GM21619 (cell line): ENCODE data around the gene GLIS1.

Experiments
- ATAC-seq: cut with Tn5 transposase; IDR thresholded peaks from one replicate; pipeline ENCODE4 v1.9.1; 2021; ENCODE audit not compliant: unreplicated experiment

GLIS1 gene

GRCh38 chr1:53695116-53695515, 43.8 kb downstream of the GLIS1 start:
- no peak for ATAC-seq

- ATAC-seq, result no peak
Measured at GRCh38 chr1:53694718-53695091, 44.3 kb downstream of the GLIS1 start.

GRCh38 chr1:53693773-53694717, 44.9 kb downstream of the GLIS1 start:
- no peak for ATAC-seq

DNA sequence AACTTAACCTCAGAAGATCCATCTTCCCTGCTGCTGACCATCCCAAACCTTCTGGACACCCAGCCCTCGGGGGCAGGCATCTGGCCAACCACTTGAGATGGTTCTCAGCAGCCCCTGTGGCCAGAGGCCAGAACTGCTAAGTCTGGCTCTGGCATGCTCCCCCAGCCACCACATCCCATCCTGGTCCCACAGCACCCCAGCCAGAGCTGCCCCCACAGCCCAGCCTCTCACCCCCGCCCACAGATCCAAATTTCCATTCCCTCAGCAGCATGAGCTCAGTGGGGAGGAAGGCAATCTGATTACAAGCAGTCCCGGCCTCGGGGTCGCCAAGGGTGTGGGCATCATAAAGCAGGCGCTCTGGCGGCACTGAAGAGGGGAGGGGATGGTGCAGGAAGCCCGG, 45.6 kb downstream of the GLIS1 start:
- no peak for ATAC-seq

DNA sequence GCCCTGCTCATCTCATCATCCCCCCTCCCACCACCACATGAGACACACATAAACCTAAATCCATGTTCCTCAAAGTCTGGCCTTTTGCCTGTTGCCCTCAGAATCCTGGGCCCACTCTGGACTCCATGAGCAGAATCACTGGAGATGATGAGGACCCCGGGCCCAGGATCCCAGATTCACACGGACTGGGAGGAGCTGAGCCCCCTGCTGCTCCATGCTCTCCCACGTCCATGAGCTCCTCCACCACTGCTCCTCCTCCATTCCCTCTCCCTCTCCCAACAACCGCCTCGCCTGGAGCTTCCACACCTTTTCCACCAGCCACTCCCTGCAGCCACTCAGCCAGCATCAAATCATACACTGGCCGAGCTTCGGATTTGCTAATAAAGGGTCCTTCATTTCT, 47.6 kb downstream of the GLIS1 start:
- ATAC-seq, result no peak

- no peak for ATAC-seq
Measured at GRCh38 chr1:53690411-53690810, 48.6 kb downstream of the GLIS1 start.

- no peak for ATAC-seq
Measured at GRCh38 chr1:53689736-53690326, 49.1 kb downstream of the GLIS1 start.

- no peak for ATAC-seq
Measured at GRCh38 chr1:53689223-53689622, 49.7 kb downstream of the GLIS1 start.

DNA sequence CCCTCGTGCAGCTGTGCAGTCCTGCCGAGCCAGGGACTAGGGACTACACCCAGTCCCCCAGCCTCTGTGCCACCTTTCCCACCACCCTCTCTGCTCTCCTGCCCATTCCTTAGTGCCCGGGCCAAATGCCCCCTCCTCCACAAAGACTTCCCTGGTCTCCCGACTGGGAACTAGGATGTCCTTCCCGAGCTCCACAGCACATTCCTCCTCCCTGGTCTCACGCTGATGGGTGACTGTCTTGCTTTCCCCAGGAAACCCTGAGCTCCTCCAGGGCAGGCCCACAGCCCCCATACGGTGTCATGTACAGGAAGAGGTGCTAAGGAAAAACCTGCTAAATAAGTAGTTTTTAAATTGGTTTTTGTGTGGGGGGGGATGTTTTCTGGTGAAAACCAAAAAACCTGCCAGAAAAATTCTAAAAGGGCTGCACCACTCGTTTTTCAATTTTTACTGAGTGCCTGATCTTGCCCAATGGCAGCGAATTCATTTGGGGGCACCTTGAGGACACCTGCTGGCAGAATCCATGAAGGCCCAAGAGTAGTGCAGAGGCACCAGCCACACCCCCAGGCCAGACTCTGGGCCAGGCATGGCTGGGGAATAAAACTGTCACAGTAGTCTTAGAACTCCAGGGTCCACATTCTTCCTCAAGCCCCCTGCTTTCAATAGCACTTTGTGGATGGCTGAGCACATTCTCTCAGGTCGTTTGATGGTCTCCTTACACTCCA, 50.4 kb downstream of the GLIS1 start:
- no peak for ATAC-seq

DNA sequence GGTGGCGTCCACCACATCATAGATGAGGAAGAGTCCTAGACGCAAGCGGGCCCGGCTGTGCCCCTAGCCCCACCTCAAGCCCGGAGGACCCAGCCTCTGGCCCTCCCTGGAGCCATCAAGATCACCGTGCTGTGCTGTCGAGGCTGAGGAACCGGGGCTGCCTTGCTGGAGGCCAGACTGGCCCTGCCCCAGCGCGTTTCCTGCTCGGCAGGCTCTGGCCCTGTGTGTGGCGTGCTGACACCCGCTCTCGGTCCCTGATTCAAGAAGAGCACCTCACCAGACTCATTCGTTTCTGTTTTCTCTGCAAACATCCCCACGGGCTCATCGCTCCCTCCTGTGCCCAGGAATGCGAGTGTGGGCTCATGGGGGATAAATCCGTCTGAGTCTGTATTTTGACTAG, 51.1 kb downstream of the GLIS1 start:
- ATAC-seq, result no peak

GRCh38 chr1:53687426-53687825, 51.5 kb downstream of the GLIS1 start:
- no peak for ATAC-seq

- no peak for ATAC-seq
Measured at GRCh38 chr1:53686965-53687267, 52.0 kb downstream of the GLIS1 start.

DNA sequence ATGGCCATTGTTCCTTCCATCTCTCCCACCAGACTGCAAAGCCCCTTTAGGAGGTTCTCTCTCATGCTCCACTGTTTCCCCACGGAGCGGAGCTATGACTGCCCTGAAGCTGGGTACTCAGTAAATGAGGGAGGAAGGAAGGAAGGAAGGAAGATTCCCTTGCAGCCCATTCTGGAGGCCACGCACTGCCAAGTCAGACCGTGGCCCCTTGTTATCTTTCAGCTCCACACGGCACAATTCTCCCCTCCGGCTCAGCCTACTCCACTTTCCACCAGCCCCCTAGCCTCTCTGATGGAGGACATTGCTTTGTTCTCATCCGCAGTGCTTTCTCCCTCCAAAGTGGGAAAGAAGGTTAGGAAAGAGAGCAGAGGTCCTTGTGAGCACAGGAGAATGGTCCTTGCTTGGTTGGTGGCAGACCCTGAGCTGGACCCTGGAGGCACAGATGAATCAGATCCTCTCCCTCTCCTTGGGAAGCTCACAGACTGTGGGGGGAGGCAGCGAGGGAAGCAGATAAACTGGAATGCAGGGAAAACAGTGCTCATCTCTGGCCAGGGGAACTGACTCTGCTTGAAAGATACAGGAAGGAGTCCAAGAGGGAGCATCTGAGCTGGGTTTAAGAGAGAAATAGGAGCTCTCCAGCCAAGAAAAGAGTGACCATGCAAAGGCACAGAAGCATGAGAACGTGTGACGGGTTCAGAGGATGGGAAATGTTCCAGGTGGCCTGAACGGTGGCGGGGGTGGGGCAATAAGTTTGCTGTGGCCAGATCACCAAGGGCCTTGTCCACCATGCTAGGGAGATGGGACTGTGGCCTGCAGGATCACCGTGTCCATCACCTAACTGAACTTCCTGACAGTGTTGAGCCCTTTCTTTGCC, 52.6 kb downstream of the GLIS1 start:
- no peak for ATAC-seq

DNA sequence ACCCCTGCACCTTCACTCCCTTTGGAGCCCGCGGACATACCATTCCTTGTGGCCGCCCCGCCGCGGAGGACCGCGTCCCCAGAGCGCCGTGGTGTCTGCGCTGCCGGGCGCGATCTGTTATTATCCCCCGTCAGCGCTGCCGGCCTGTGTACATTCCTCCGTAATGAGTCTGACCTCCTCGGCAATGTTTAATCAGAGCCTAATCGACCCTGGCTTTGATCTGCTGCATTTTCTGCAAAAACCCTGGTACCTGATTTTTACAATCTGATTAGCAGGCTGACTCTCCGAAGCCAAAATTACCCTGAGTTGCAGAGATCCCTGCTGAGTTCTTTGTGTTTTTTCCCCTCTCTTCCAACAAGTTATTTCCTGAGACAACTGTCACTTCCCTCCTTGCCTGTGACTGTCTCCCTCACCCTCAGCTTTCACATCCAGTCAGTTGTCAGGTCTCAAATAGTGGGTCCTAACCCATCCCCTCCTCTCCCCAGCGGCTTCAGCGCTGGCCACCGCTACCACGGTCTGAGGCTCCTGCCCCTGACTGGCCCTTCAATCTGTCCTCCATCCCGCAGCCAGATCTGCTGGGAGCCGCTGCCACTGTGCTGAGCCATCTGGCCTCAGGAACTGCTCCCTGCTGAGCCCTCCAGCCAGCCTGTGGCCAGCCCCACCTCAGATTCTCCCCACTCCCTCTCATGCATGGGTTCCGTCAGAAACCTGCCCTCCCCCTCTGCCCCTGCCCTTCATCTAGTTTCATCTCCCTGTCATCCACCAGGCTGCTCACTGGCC, 53.5 kb downstream of the GLIS1 start:
- no peak for ATAC-seq

GRCh38 chr1:53684741-53685140, 54.2 kb downstream of the GLIS1 start:
- ATAC-seq, result no peak

- no peak for ATAC-seq
Measured at GRCh38 chr1:53683986-53684740, 54.8 kb downstream of the GLIS1 start.

- no peak for ATAC-seq
Measured at GRCh38 chr1:53682881-53683280, 56.1 kb downstream of the GLIS1 start.

DNA sequence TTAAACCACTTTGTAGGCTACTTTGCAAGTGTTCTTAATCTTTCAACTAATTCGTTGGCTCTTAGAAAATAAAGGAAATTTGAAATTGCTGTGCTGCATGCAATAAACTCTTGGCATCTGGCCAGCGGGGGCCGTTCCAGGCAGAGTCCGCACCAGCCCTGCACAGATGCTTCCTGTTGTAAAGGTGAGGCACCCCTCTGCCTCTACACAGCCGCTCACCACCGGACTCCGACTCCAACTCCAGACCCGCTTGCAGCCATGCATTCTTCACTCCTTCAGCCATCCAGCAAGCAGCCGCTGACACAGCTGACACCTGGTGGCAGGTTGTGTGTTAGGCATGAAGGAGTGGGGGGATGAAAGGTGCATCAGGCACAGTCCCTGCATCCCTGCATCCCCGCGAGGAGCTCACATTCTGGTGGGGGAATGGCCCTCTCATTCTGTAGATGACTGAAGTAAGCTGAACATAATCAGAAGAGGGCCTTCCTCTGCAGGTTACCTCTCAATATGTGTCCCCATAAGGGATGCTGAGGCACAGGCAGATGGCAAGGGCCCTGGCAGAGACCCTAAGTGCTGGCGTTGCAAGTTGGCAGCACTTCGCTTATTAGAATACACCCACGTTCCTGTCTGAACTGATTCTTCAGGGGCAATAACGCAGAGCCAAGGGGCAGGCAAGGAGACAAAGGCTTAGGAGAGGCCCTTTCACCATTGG, 56.8 kb downstream of the GLIS1 start:
- no peak for ATAC-seq

DNA sequence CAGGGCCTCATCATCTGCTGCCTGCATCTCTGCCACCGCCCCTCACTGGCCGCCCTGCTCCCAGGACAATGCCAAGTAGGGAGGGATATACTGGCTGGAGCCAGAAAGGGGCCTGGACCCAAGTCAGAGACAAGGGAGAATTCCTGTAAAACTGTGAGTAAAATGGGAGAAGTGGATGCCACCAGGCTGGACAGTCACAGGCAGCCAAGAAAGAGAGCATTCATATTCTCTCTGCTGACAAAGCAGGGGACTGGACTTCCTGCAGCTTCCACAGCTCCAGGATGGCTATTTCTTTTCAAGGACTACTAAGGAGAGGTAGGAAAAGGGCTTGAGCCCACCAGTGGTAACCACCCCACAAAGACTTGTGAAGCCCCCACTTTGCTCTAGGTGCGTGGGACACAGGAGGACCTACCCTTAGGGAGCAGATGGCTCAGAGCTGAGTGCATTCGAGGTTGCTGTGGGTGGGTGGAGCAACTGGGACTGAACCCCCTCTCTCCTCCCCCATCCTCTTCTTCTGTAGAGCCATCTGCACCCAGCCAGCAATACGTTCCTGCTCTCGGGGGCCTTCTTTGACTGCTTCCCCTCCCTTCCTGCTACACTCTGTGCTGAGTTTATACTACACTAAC, 57.5 kb downstream of the GLIS1 start:
- no peak for ATAC-seq
